SK-N-SH (cell line): Measurements from ENCODE around the gene DENND5A. TPM values are rescaled to one million over a fixed set of nuclear protein-coding genes. Genes with fewer than 3 reads are reported as not detected.

ENCODE experiments used
- CTCF ChIA-PET: fragments of 300-600, 350-600 bp; formaldehyde crosslinking; extraction: SDS; loops from one replicate; lab custom pipeline; 2021; lab: Yijun Ruan, JAX
- POLR2A ChIA-PET: fragments of 350-600 bp; sonication (Branson Sonifier 250); formaldehyde crosslinking; extraction: SDS; loops from one replicate; lab custom pipeline; 2020; ENCODE audit warnings: antibody characterized with exemption, inconsistent platforms; lab: Yijun Ruan, JAX
- DNase-seq: peaks from one replicate; pipeline ENCODE4 v3.0.0; 2012
- H2AFZ ChIP-seq: fragments of 200-600 bp; sonication (generic); 2 replicates; pipeline ENCODE4 v1.8.1; 2016; ENCODE audit warnings: antibody characterized with exemption, mild to moderate bottlenecking, low read depth
- H3F3A ChIP-seq: fragments of 200-600 bp; sonication (generic); replicated peaks from 2 replicates; pipeline ENCODE3; 2016; ENCODE audit warnings: antibody characterized with exemption, mild to moderate bottlenecking; ENCODE audit not compliant: insufficient read depth
- H3K27ac ChIP-seq, 2 experiments: fragments of 200-500 bp in 1 of 2; fragments of 200-600 bp in 1 of 2; sonication (Bioruptor generic) in 1 of 2; sonication (generic), shearing (Covaris generic) in 1 of 2; 2 replicates each; pipeline versions ENCODE4 v1.5.1 to v1.6.1; 2014 to 2016; ENCODE audit warnings: low read depth in 2 of 2, inconsistent platforms in 1 of 2, low read length in 1 of 2, mild to moderate bottlenecking in 1 of 2, mixed read lengths in 1 of 2
- H3K27me3 ChIP-seq: fragments of 200-600 bp; sonication (generic), shearing (Covaris generic); 2 replicates; pipeline ENCODE4 v1.6.1; 2016; ENCODE audit warnings: mixed run types; ENCODE audit not compliant: insufficient read depth
- H3K36me3 ChIP-seq, 2 experiments: fragments of 200-500 bp in 1 of 2; fragments of 200-600 bp in 1 of 2; sonication (Bioruptor generic) in 1 of 2; sonication (generic) in 1 of 2; replicated peaks in 1 of 2; 2 replicates each; pipeline versions ENCODE3 to v1.5.1; 2014 to 2016; ENCODE audit warnings: low read length in 1 of 2, mild to moderate bottlenecking in 1 of 2; ENCODE audit not compliant: insufficient read depth in 2 of 2, control insufficient read depth in 1 of 2
- H3K4me1 ChIP-seq, 2 experiments: fragments of 200-500 bp in 1 of 2; fragments of 200-600 bp in 1 of 2; sonication (Bioruptor generic) in 1 of 2; sonication (generic), shearing (Covaris generic) in 1 of 2; 2 replicates each; pipeline versions ENCODE4 v1.5.1 to v1.6.1; 2014 to 2016; ENCODE audit warnings: low read depth in 1 of 2, low read length in 1 of 2, mixed run types in 1 of 2; ENCODE audit not compliant: insufficient read depth in 2 of 2, control insufficient read depth in 1 of 2
- H3K4me2 ChIP-seq: fragments of 200-600 bp; sonication (generic), shearing (Covaris generic); 2 replicates; pipeline ENCODE4 v1.6.1; 2017; ENCODE audit warnings: mixed run types
- H3K4me3 ChIP-seq, 2 experiments: fragments of 200-500 bp in 1 of 2; fragments of 200-600 bp in 1 of 2; sonication (Bioruptor generic) in 1 of 2; sonication (generic), shearing (Covaris generic) in 1 of 2; 2 replicates each; pipeline versions ENCODE4 v1.5.1 to v1.8.1; 2014 to 2016; ENCODE audit warnings: low read depth in 2 of 2, inconsistent platforms in 1 of 2, low read length in 1 of 2, mild to moderate bottlenecking in 1 of 2, mixed read lengths in 1 of 2, moderate library complexity in 1 of 2
- H3K79me2 ChIP-seq: fragments of 200-600 bp; sonication (generic); 2 replicates; pipeline ENCODE4 v1.8.1; 2017; ENCODE audit warnings: mild to moderate bottlenecking; ENCODE audit not compliant: insufficient read depth
- H3K9ac ChIP-seq: fragments of 200-600 bp; sonication (generic); 2 replicates; pipeline ENCODE4 v1.6.1; 2017; ENCODE audit warnings: mixed run types
- H3K9me2 ChIP-seq: fragments of 200-600 bp; sonication (generic); 2 replicates; pipeline ENCODE4 v1.6.1; 2017; ENCODE audit warnings: mixed run types
- H3K9me3 ChIP-seq: fragments of 200-600 bp; sonication (generic); 2 replicates; pipeline ENCODE4 v1.6.1; 2017; ENCODE audit warnings: mixed run types, mild to moderate bottlenecking, moderate library complexity
- H4K20me1 ChIP-seq: fragments of 200-600 bp; sonication (generic); 2 replicates; pipeline ENCODE4 v1.6.1; 2017; ENCODE audit warnings: mild to moderate bottlenecking, mixed run types; ENCODE audit not compliant: insufficient read depth
- CHD2 ChIP-seq: fragments of 150-350 bp; IDR thresholded peaks from 2 replicates; pipeline ENCODE4 v1.6.1; 2018; ENCODE audit warnings: low read length; ENCODE audit not compliant: partially characterized antibody
- CTCF ChIP-seq: fragments of 200-600 bp; sonication (generic); IDR thresholded peaks from 2 replicates; pipeline ENCODE4 v1.6.1; 2017; ENCODE audit warnings: antibody characterized with exemption, mild to moderate bottlenecking, moderate library complexity
- ELF1 ChIP-seq: IDR thresholded peaks from 2 replicates; pipeline ENCODE4 v1.4.0; 2012
- GABPA ChIP-seq: IDR thresholded peaks from 2 replicates; pipeline ENCODE4 v1.4.0; 2012; ENCODE audit warnings: low read depth, mild to moderate bottlenecking
- NFIC ChIP-seq: IDR thresholded peaks from 2 replicates; pipeline ENCODE4 v1.4.0; 2012; ENCODE audit warnings: borderline replicate concordance
- RAD21 ChIP-seq: IDR thresholded peaks from 2 replicates; pipeline ENCODE4 v1.6.1; 2012; ENCODE audit warnings: mild to moderate bottlenecking, low read length
- RCOR1 ChIP-seq: fragments of 150-350 bp; IDR thresholded peaks from 2 replicates; pipeline ENCODE4 v1.6.1; 2017; ENCODE audit warnings: antibody characterized with exemption, low read length
- REST ChIP-seq: IDR thresholded peaks from 2 replicates; pipeline ENCODE4 v1.6.1; 2012; ENCODE audit warnings: mild to moderate bottlenecking, low read depth, low read length, moderate library complexity
- RFX5 ChIP-seq: IDR thresholded peaks from 2 replicates; pipeline ENCODE4 v1.6.1; 2012; ENCODE audit warnings: mild to moderate bottlenecking, improper control_type of control experiment, low read length
- RXRA ChIP-seq: IDR thresholded peaks from 2 replicates; pipeline ENCODE4 v1.4.0; 2012; ENCODE audit warnings: low read depth, mild to moderate bottlenecking, borderline replicate concordance
- SIN3A ChIP-seq: IDR thresholded peaks from 2 replicates; pipeline ENCODE4 v1.6.1; 2012; ENCODE audit warnings: low read depth, mild to moderate bottlenecking, low read length, moderate library complexity, borderline replicate concordance
- SMC3 ChIP-seq: IDR thresholded peaks from 2 replicates; pipeline ENCODE4 v1.6.1; 2012; ENCODE audit warnings: low read depth, low read length, improper control_type of control experiment
- WGBS: methylation state at CpG from one replicate; pipeline ENCODE4 v1.1.6; 2017; ENCODE audit warnings: low lambda C conversion rate; 5-methylcytosine and 5-hydroxymethylcytosine counted together
- polyA plus RNA-seq, 3 experiments: library from polyadenylated mRNA; depleted of rRNA; stranded (reverse); fragments of >200 nt; gene quantifications; 2 replicates each; pipeline ENCODE4 v1.2.3, GENCODE V29; 2012

The DENND5A gene
- polyA plus RNA-seq, 1 of the 3 experiments (the other 2 are of a cell fraction) = 110 TPM

- H3K9ac ChIP-seq = no peak overlapping the region
These were observed 45.4 kb upstream of the DENND5A start for GRCh38 chr11:9310485-9311090.

More at GRCh38 chr11:9310485-9311090, 45.4 kb upstream of the DENND5A start:
- Histone ChIP-seq H3K36me3 (peaks cover 0 to 4% of the 10 kb centered on the region in 2 experiments), H2AFZ (no peak overlapping the region), H3F3A (peaks cover 15% of the 10 kb centered on the region), H3K27ac (no peak overlapping the region), H3K79me2 (peaks cover 88% of the 10 kb centered on the region), H3K9me3 (no peaks in the 10 kb centered on the region), H3K4me1 (peaks cover 7 to 10% of the 10 kb centered on the region in 2 experiments; a peak in 3 of 4 replicates), H4K20me1 (0 out of 2 replicates have a peak, but pooled peaks cover 15% of the 10 kb centered on the region), H3K9me2 (no peaks in the 10 kb centered on the region), H3K27me3 (no peaks in the 10 kb centered on the region), H3K4me3 (no peak overlapping the region), H3K4me2 (no peak overlapping the region)
- WGBS = 90% methylated on average over 3 of the region's 3 CpGs
- no peak for DNase-seq
- POLR2A ChIA-PET = no interaction called here
- TF ChIP-seq NFIC (no peak), RAD21 (no peak), RFX5 (no peak), SMC3 (no peak), SIN3A (no peak), RCOR1 (no peak), REST (no peak), CHD2 (no peak), RXRA (no peak), ELF1 (no peak), CTCF (no peak), GABPA (no peak)
- CTCF ChIA-PET = interaction anchor here (0.8 to 1.0 kb wide), 2 partner anchors 11 to 74 kb away, joined by 3 read pairs; partner anchors contain the start of gene IPO7
